ENCODE results near the gene FAH. TPM values are rescaled to one million over a fixed set of nuclear protein-coding genes. Genes with fewer than 3 reads are reported as not detected.

The FAH gene
- total and polyA plus RNA-seq, 2 donors (not counting 1 experiment from before 2014, with no cell fraction given): 1.1 to 5.1 TPM

DNA sequence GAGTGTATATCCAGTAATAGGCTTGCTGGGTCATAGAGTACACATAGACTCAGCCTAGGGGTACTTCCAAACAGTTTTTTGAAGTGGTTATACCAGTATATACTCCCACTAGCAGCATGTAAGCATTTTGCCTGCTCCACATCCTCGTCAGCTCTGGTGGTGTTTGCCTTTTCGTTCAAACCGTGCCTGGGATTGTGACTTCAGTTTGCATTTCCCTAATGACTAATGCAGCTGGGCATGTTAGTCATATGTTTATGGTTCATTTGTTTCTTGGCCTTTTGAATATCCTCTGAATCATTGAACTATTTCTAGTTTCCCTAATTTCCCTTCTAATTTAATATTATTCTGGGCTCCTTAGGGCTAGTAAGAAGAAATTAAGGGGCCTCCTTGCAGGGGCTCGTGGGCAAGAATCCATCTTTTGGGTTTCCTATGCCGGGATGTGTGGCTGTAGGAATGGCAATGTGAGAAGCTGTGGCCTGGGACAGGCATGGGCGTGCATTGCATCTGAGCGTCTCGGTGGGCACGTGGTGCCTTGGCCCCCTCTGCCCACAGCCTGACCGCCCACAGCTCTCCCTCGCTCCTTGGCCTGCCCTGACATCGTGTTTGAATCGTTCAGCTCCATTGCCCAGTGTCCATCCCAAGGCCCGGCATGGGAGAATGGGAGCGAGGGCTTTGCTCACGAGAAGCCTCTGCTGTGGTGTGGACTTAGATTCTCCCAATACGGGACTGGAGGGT, 26.4 kb downstream of the FAH start:
- intact Hi-C loops (cut with micrococcal nuclease): no loop called here
- Histone ChIP-seq H3K27ac (ENCODE audit: low read length in 2 of 2) (no peak overlapping the region), H4K20me1 (ENCODE audit: control insufficient read depth, insufficient read depth, low read length, poor library complexity, severe bottlenecking) (no peaks in the 10 kb centered on the region), H3K36me3 (replicated peaks in 1 of 2; ENCODE audit: control extremely low read depth in 1 of 2, control insufficient read depth in 1 of 2, extremely low read depth in 1 of 2, insufficient read depth in 2 of 2, low read length in 1 of 2) (no peaks in the 10 kb centered on the region), H3K4me3 (ENCODE audit: control extremely low read depth in 1 of 5, extremely low read depth in 1 of 5, insufficient read depth in 1 of 5, low read depth in 2 of 5, low read length in 4 of 5) (no peak overlapping the region), H3K4me2 (replicated peaks; ENCODE audit: low read depth, low read length, poor library complexity, severe bottlenecking) (no peak overlapping the region), H3K27me3 (replicated peaks in 1 of 4; ENCODE audit: control extremely low read depth in 1 of 4, control insufficient read depth in 3 of 4, insufficient read depth in 4 of 4, low read length in 3 of 4) (no peaks in the 10 kb centered on the region), H3K9me3 (ENCODE audit: control extremely low read depth in 1 of 3, control insufficient read depth in 2 of 3, insufficient read depth in 1 of 3, low read length in 2 of 3) (no peaks in the 10 kb centered on the region), H3K9ac (ENCODE audit: low read length) (no peak overlapping the region), H2AFZ (ENCODE audit: insufficient read depth, low read depth, low read length, poor library complexity, severe bottlenecking) (no peak overlapping the region), H3K79me2 (ENCODE audit: control insufficient read depth, insufficient read depth, low read length) (no peaks in the 10 kb centered on the region), H3K4me1 (ENCODE audit: control insufficient read depth in 2 of 2, insufficient read depth in 2 of 2, low read length in 2 of 2) (no peaks in the 10 kb centered on the region)
- CTCF ChIA-PET: interaction anchor here (9.6 kb wide), 1 partner anchor 798 kb away, joined by 183 read pairs; no protein-coding TSS in a partner anchor
- no peak overlapping the region for H3K27ac Mint-ChIP-seq
- H3K9me3 Mint-ChIP-seq (ENCODE audit: insufficient read depth): no peaks in the 10 kb centered on the region
- no peak for TF ChIP-seq EZH2 (IDR thresholded peaks at IDR 0.05; ENCODE audit: borderline replicate concordance, insufficient read depth, low read depth, low read length, poor library complexity, severe bottlenecking)
- TF ChIP-seq, protein P1, sequence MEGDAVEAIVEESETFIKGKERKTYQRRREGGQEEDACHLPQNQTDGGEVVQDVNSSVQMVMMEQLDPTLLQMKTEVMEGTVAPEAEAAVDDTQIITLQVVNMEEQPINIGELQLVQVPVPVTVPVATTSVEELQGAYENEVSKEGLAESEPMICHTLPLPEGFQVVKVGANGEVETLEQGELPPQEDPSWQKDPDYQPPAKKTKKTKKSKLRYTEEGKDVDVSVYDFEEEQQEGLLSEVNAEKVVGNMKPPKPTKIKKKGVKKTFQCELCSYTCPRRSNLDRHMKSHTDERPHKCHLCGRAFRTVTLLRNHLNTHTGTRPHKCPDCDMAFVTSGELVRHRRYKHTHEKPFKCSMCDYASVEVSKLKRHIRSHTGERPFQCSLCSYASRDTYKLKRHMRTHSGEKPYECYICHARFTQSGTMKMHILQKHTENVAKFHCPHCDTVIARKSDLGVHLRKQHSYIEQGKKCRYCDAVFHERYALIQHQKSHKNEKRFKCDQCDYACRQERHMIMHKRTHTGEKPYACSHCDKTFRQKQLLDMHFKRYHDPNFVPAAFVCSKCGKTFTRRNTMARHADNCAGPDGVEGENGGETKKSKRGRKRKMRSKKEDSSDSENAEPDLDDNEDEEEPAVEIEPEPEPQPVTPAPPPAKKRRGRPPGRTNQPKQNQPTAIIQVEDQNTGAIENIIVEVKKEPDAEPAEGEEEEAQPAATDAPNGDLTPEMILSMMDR (IDR thresholded peaks at IDR 0.05): no peak
- DNase-seq: no peak
- WGBS (ENCODE audit: insufficient coverage): 89% methylated on average over 15 of the region's 17 CpGs
- no peak overlapping the region for H3K4me3 Mint-ChIP-seq
- ATAC-seq (ENCODE audit: low read depth): no peak
- H3K27me3 Mint-ChIP-seq: no peaks in the 10 kb centered on the region
- POLR2A ChIA-PET: no interaction called here
- no peaks in the 10 kb centered on the region for H3K4me1 Mint-ChIP-seq

DNA sequence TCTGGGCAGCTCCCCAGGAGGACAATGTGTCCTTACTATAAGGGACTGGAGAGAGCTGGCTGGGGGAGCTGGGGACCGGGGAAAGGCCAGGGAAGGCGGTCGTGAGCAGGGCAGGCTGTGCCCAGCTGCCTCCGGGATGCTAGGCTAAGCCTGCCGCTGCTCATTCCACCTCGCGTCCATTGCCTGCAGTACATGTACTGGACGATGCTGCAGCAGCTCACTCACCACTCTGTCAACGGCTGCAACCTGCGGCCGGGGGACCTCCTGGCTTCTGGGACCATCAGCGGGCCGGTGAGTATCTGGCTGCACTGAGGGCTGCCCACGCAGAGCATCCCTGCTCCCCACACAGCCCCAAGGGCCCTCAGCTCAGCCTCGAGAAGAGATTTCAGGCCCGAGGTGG, 27.1 kb downstream of the FAH start:
- Histone ChIP-seq H3K4me2 (replicated peaks; ENCODE audit: low read depth, low read length, poor library complexity, severe bottlenecking) (no peak overlapping the region), H3K27me3 (replicated peaks in 1 of 4; ENCODE audit: control extremely low read depth in 1 of 4, control insufficient read depth in 3 of 4, insufficient read depth in 4 of 4, low read length in 3 of 4) (no peaks in the 10 kb centered on the region), H3K4me3 (ENCODE audit: control extremely low read depth in 1 of 5, extremely low read depth in 1 of 5, insufficient read depth in 1 of 5, low read depth in 2 of 5, low read length in 4 of 5) (no peak overlapping the region), H3K4me1 (ENCODE audit: control insufficient read depth in 2 of 2, insufficient read depth in 2 of 2, low read length in 2 of 2) (no peaks in the 10 kb centered on the region), H2AFZ (ENCODE audit: insufficient read depth, low read depth, low read length, poor library complexity, severe bottlenecking) (no peak overlapping the region), H4K20me1 (ENCODE audit: control insufficient read depth, insufficient read depth, low read length, poor library complexity, severe bottlenecking) (no peaks in the 10 kb centered on the region), H3K9ac (ENCODE audit: low read length) (no peak overlapping the region), H3K27ac (ENCODE audit: low read length in 2 of 2) (no peak overlapping the region), H3K9me3 (ENCODE audit: control extremely low read depth in 1 of 3, control insufficient read depth in 2 of 3, insufficient read depth in 1 of 3, low read length in 2 of 3) (no peaks in the 10 kb centered on the region), H3K36me3 (replicated peaks in 1 of 2; ENCODE audit: control extremely low read depth in 1 of 2, control insufficient read depth in 1 of 2, extremely low read depth in 1 of 2, insufficient read depth in 2 of 2, low read length in 1 of 2) (no peaks in the 10 kb centered on the region), H3K79me2 (ENCODE audit: control insufficient read depth, insufficient read depth, low read length) (no peaks in the 10 kb centered on the region)
- ChIA-PET CTCF (interaction anchor here (9.6 kb wide), 1 partner anchor 799 kb away, joined by 183 read pairs; no protein-coding TSS in a partner anchor), POLR2A (no interaction called here)
- WGBS (ENCODE audit: insufficient coverage): 94% methylated on average over 16 of the region's 16 CpGs
- H3K27me3 Mint-ChIP-seq: no peaks in the 10 kb centered on the region
- no peaks in the 10 kb centered on the region for H3K9me3 Mint-ChIP-seq (ENCODE audit: insufficient read depth)
- no peaks in the 10 kb centered on the region for H3K4me1 Mint-ChIP-seq
- intact Hi-C loops (cut with micrococcal nuclease): no loop called here
- DNase-seq (no peak), ATAC-seq (ENCODE audit: low read depth) (no peak)
- H3K27ac Mint-ChIP-seq: no peak overlapping the region
- TF ChIP-seq, protein P1 (IDR thresholded peaks at IDR 0.05): no peak
- no peak for TF ChIP-seq EZH2 (IDR thresholded peaks at IDR 0.05; ENCODE audit: borderline replicate concordance, insufficient read depth, low read depth, low read length, poor library complexity, severe bottlenecking)
- H3K4me3 Mint-ChIP-seq: no peak overlapping the region
